ENCODE data around the gene POTEG. TPM values are rescaled to one million over a fixed set of nuclear protein-coding genes. Genes with fewer than 3 reads are reported as not detected.
"Not testable (repeated sequence)": the region's sequence is repeated elsewhere in the genome, so short reads cannot be mapped to it uniquely, and the experiment has no call there.

The POTEG gene
- total RNA-seq, 2 experiments from 2014 or later: not detected

DNA sequence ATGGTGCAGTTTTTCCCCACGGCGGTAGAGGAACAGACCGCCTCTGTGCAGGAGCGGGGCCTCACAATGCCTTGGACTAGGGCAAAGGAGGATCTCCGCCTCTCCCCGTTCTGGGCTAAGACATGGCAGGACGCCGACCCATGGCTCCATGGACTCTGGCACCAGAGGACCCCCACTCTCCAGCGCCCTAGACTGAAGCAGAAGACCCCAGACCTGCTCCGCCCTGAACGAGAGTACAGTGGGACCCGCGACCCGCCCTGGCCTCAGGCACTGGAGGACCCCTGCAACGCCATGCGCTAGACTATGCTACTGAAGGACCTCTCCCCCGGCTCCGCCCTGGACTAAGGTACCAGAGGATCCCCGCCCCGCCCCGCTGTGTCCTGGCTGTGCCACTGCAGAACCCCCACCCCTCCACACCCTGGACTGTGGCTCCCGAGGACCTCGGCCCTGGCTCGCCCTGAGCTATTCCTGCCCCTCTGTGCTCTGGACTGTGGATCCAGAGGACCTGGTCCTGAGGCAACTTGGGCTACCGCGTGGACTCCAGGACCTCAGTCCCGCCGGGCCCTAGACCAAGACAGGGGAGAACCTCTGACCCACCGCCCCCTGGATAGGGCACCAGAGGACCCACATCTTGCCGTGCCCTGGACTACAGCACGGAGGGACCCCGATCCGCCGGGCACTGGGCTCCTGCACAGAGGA, 73.1 kb downstream of the POTEG start:
- POLR2A ChIA-PET; H3K9me3 ChIP-seq (ENCODE audit: control insufficient read depth in 1 of 2, insufficient read depth in 1 of 2, low read length in 2 of 2); H3K4me1 Mint-ChIP-seq (ENCODE audit: low read depth); ATAC-seq (ENCODE audit: poor library complexity); H3K4me3 Mint-ChIP-seq; H3K36me3 Mint-ChIP-seq (ENCODE audit: low read depth); H3K27me3 Mint-ChIP-seq; H3K36me3 ChIP-seq (ENCODE audit: insufficient read depth, low read length); H3K4me3 ChIP-seq (ENCODE audit: low read length); H3K4me1 ChIP-seq (ENCODE audit: insufficient read depth, low read length); intact Hi-C loops (cut with DNase I, micrococcal nuclease); CTCF ChIA-PET; H3K27me3 ChIP-seq (ENCODE audit: control insufficient read depth in 1 of 2, insufficient read depth in 2 of 2, low read length in 2 of 2); H3K27ac Mint-ChIP-seq; H3K27ac ChIP-seq (ENCODE audit: low read depth in 1 of 2, low read length in 2 of 2); H3K9me3 Mint-ChIP-seq; DNase-seq: not testable (repeated sequence)

Data from CD4-positive, alpha-beta T cell (primary cell).